HepG2 (cell line): ENCODE results near the gene EVA1A. TPM values are rescaled to one million over a fixed set of nuclear protein-coding genes. Genes with fewer than 3 reads are reported as not detected.

ENCODE experiments used
- CSRNP2 ChIP-seq: sonication (generic); formaldehyde crosslinking; conservative IDR thresholded peaks from 2 replicates; pipeline ENCODE4 v1.8.0; 2022; ENCODE audit warnings: low read depth, missing genetic modification reagents
- GZF1 ChIP-seq: sonication (generic); formaldehyde crosslinking; IDR thresholded peaks from 2 replicates; pipeline ENCODE4 v1.5.1; 2020; ENCODE audit warnings: mild to moderate bottlenecking, missing genetic modification reagents
- HCFC1 ChIP-seq: fragments of 150-350 bp; IDR thresholded peaks from 2 replicates; pipeline ENCODE4 v1.6.1; 2014; ENCODE audit warnings: low read depth, low read length
- MBNL3 ChIP-seq: fragments of 250-450 bp; sonication (Bioruptor Pico); conservative IDR thresholded peaks from 2 replicates; pipeline ENCODE4 v1.8.0; 2022; ENCODE audit warnings: mild to moderate bottlenecking, inconsistent platforms
- MYPOP ChIP-seq: sonication (generic); formaldehyde crosslinking; IDR thresholded peaks from 2 replicates; pipeline ENCODE4 v1.8.1; 2023; ENCODE audit warnings: mild to moderate bottlenecking, moderate library complexity, missing genetic modification reagents
- NFATC3 ChIP-seq: sonication (generic); formaldehyde crosslinking; IDR thresholded peaks from 2 replicates; pipeline ENCODE4 v1.5.1; 2020; ENCODE audit warnings: mild to moderate bottlenecking, missing genetic modification reagents
- NFRKB ChIP-seq: fragments of 450-650 bp; IDR thresholded peaks from 2 replicates; pipeline ENCODE4 v1.6.1; 2017
- ZNF407 ChIP-seq: sonication (generic); formaldehyde crosslinking; IDR thresholded peaks from one replicate; pipeline ENCODE4 v1.5.1; 2020; ENCODE audit warnings: mild to moderate bottlenecking, missing genetic modification reagents; ENCODE audit errors: not compliant biosample characterization
- ZNF605 ChIP-seq: sonication (generic); formaldehyde crosslinking; IDR thresholded peaks from 2 replicates; pipeline ENCODE4 v1.8.0; 2022; ENCODE audit warnings: mild to moderate bottlenecking, missing genetic modification reagents
- ZNF747 ChIP-seq: sonication (generic); formaldehyde crosslinking; IDR thresholded peaks from 2 replicates; pipeline ENCODE4 v1.8.1; 2023; ENCODE audit warnings: missing genetic modification reagents, mild to moderate bottlenecking, borderline replicate concordance
- polyA plus RNA-seq, 8 experiments: library from polyadenylated mRNA; depleted of rRNA in 3 of 8; stranded (reverse) in 7 of 8; unstranded in 1 of 8; fragments of >200 nt; fragmentation: Illumina TruSeq in 4 of 8; extraction: Trizol in 4 of 8; gene quantifications; 2 replicates each; pipeline versions ENCODE4 v1.2.1 to v1.2.3, GENCODE V29; 2011 to 2016; ENCODE audit warnings: low read depth in 4 of 8, missing spikeins in 1 of 8, mixed read lengths in 1 of 8; ENCODE audit not compliant: insufficient read depth in 1 of 8
- total RNA-seq, 5 experiments: library from RNA; depleted of rRNA; stranded (reverse); fragments of >200 nt; fragmentation: Illumina TruSeq; extraction: Trizol; gene quantifications; 2 replicates each; pipeline ENCODE4 v1.2.3, GENCODE V29; 2016; ENCODE audit warnings: low read depth in 1 of 5

Gene EVA1A
- total and polyA plus RNA-seq, 2 of the 13 experiments (the other 11 are each of a cell fraction or from before 2014, with no cell fraction given): 57.5 to 57.8 TPM

GRCh38 chr2:75608684-75609333 is 48.1 kb upstream of the EVA1A start (continued):
- TF ChIP-seq ZNF407 (CRISPR knock-in tag): peak; percentile 80
- TF ChIP-seq MBNL3 (CRISPR knock-in tag): no peak
- peak; percentile 88 for TF ChIP-seq ZNF605 (CRISPR knock-in tag)
- TF ChIP-seq CSRNP2: no peak
- TF ChIP-seq MYPOP: no peak
- no peak for TF ChIP-seq HCFC1
- TF ChIP-seq NFRKB: no peak
- peak; percentile 89 for TF ChIP-seq ZNF747
- peak; percentile 91; the same call in 1 of the 2 replicates for TF ChIP-seq NFATC3 (CRISPR knock-in tag)
- 0 out of 2 replicates have a peak, but pooled peaks have one; percentile 30 for TF ChIP-seq GZF1
